GM12878 (cell line): ENCODE data around the gene NEAT1. TPM values are rescaled to one million over a fixed set of nuclear protein-coding genes. Genes with fewer than 3 reads are reported as not detected.

ENCODE experiments used
- GABPA ChIP-seq: IDR thresholded peaks from 2 replicates; pipeline ENCODE4 v1.6.1; 2014; ENCODE audit warnings: antibody characterized with exemption, low read depth, mild to moderate bottlenecking, inconsistent platforms
- MEF2A ChIP-seq: IDR thresholded peaks from 2 replicates; pipeline ENCODE4 v1.6.1; 2011; ENCODE audit warnings: low read depth, mild to moderate bottlenecking, low read length, moderate library complexity; ENCODE audit not compliant: insufficient read depth
- POLR2AphosphoS2 ChIP-seq: IDR thresholded peaks from 2 replicates; pipeline ENCODE4 v1.6.1; 2011; ENCODE audit warnings: low read depth, mild to moderate bottlenecking, low read length, improper control_type of control experiment, moderate library complexity
- RELA ChIP-seq: fragments of 450-650 bp; IDR thresholded peaks from 2 replicates; pipeline ENCODE4 v1.8.0; 2014; ENCODE audit warnings: borderline replicate concordance; ENCODE audit not compliant: partially characterized antibody
- TBL1XR1 ChIP-seq: IDR thresholded peaks from 2 replicates; pipeline ENCODE4 v1.6.1; 2012; ENCODE audit warnings: low read depth, low read length, improper control_type of control experiment
- TCF12 ChIP-seq: IDR thresholded peaks from 2 replicates; pipeline ENCODE4 v1.6.1; 2011; ENCODE audit warnings: low read depth, mild to moderate bottlenecking, low read length
- ZNF24 ChIP-seq: fragments of 450-650 bp; IDR thresholded peaks from 2 replicates; pipeline ENCODE4 v1.6.1; 2017; ENCODE audit warnings: antibody characterized with exemption, mild to moderate bottlenecking
- polyA plus RNA-seq, 11 experiments: library from polyadenylated mRNA; depleted of rRNA in 4 of 11; unstranded in 6 of 11; stranded (reverse) in 5 of 11; fragments of >200 nt; fragmentation: Nextera tagmentation in 4 of 11; fragmentation: Illumina TruSeq in 1 of 11; extraction: Ambion mirVana in 4 of 11; extraction: Trizol in 1 of 11; gene quantifications; 1 replicate in 1 of 11; 2 replicates in 10 of 11; pipeline versions ENCODE4 v1.2.1 to v1.2.3, GENCODE V29; 2011 to 2016; ENCODE audit warnings: inconsistent platforms in 2 of 11, missing spikeins in 2 of 11, low read depth in 1 of 11
- total RNA-seq, 4 experiments: library from RNA; depleted of rRNA in 3 of 4; stranded (reverse); fragments of >200 nt in 3 of 4; fragmentation: Illumina TruSeq in 1 of 4; extraction: Trizol in 1 of 4; gene quantifications; 2 replicates each; pipeline versions ENCODE4 v1.2.1 to v1.2.3, GENCODE V29; 2013 to 2021
- TF ChIP-seq, protein P1 (sequence below): IDR thresholded peaks from 2 replicates; pipeline ENCODE4 v1.6.1; 2012; ENCODE audit warnings: low read length, inconsistent platforms
- TF ChIP-seq, protein P2 (sequence below): IDR thresholded peaks from 2 replicates; pipeline ENCODE4 v1.6.1; 2012; ENCODE audit warnings: low read depth, low read length, improper control_type of control experiment

NEAT1 gene
- total and polyA plus RNA-seq, 10 of the 15 experiments (the other 5 are each of a cell fraction or from before 2014, with no cell fraction given) = 13.6 to 328 (median 69.4) TPM

DNA sequence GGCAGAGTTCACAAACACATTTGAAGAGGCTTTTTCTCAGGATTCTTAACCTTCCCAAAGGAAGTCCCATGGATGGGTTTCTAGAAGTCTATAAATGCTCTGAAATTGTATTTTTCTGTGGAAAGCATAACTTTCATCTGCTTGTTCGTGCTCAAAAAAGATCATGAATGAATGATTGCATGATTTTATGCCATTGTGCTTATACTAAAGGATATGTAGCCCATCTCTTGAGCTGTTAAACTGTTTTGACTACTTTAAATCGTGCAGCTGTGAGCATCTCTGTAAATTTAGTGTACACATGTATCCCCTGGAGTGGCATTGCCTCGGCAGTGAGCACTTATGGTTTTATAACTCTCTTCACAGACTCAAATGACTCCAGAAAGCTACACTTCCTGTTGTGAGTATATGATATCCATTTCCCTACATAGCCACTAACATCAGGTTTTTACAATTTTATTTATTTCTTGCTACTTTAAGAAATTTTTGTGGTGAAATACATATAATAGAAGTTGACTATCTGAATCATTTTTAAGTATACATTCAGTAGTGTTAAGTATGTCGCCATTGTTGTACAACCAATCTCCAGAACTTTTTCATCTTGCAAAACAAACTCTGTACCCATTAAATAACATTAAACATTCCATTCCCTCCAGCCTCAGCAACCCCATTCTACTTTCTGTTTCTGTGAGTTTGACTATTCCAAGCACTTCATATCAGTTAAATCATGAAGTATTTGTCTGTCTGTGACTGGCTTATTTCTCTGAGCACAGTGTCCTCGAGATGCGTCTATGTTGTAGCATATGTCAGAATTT lies 8.0 kb downstream of the NEAT1 start (continued):
- TF ChIP-seq RELA (no peak), GABPA (no peak), ZNF24 (peak; percentile 79), MEF2A (0 out of 2 replicates have a peak, but pooled peaks have one; percentile 9), POLR2AphosphoS2 (peak; percentile 57; the same call in 1 of the 2 replicates), TCF12 (no peak), TBL1XR1 (peak; percentile 9; the same call in 1 of the 2 replicates)
- TF ChIP-seq, protein P1, sequence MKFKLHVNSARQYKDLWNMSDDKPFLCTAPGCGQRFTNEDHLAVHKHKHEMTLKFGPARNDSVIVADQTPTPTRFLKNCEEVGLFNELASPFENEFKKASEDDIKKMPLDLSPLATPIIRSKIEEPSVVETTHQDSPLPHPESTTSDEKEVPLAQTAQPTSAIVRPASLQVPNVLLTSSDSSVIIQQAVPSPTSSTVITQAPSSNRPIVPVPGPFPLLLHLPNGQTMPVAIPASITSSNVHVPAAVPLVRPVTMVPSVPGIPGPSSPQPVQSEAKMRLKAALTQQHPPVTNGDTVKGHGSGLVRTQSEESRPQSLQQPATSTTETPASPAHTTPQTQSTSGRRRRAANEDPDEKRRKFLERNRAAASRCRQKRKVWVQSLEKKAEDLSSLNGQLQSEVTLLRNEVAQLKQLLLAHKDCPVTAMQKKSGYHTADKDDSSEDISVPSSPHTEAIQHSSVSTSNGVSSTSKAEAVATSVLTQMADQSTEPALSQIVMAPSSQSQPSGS = no peak
- TF ChIP-seq, protein P2, sequence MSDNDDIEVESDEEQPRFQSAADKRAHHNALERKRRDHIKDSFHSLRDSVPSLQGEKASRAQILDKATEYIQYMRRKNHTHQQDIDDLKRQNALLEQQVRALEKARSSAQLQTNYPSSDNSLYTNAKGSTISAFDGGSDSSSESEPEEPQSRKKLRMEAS = 0 out of 2 replicates have a peak, but pooled peaks have one; percentile 16
